ENCODE data around the gene MINK1. TPM values are rescaled to one million over a fixed set of nuclear protein-coding genes. Genes with fewer than 3 reads are reported as not detected.

MINK1 gene
- total RNA-seq, 2 donors from 2014 or later: 74.4 to 82.7 TPM

DNA sequence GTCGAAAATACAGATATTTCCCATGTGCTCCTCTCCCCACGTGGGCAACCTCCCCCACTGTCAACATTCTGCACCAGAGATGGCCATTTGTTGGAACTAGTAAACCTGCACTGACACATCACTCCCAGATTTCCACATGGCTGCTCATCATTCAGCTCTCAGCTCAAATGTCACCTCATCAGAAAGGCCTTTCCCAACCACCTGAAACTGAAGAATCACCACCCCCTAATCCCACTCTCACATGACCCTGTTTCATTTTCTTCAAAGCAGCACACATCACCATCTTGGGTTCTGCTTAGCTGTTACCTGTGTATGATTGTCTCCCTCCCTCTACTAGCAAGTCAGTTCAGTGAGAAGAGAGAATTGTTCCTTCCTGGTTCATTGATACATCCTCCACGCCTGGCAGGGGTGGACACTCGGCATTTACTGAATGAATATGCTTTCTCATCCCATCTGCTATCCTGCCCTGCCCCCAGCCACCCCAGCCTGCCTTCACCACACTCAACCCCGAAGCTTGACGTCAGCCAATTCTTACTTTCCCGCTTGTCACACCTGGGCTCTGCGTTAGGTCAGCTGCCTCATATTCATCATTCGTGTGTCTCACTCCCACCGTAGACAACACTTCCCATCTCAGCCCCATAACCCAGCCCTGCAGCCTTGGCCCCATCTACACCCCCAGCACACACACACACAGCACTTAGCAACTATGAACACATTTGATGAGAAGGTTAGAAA lies 32.5 kb upstream of the MINK1 start:
- Mint-ChIP-seq H3K27ac (no peak overlapping the region), H3K4me1 (ENCODE audit: low read depth) (peaks cover 23% of the 10 kb centered on the region)
- ATAC-seq (replicated peaks in 1 of 2): no peak

DNA sequence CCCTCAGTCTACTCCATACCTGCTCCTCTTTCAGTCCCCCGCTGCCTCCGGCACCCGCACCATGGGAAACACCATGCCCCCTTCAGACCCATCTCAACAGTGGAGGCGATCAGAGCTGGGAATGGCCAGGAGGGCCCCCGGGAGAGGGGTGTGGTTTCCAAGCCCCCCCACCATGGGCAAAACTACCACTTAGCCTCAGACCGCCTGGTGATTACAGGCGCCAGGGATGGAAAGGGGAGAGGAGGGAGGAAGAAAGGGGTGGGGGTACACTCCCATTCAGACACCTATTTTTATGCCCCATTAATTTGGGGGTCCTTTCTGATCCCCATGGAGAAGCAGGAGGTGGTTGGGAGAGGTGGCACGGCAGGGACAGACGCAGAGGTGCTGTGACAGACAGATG lies 30.9 kb upstream of the MINK1 start, which contains the start of gene C17orf114:
Gene C17orf114 (minus strand): TSS at position 101 of the 400 bp plus-strand sequence.
- H3K36me3 Mint-ChIP-seq (ENCODE audit: insufficient read depth in 2 of 2): peaks cover 0 to 2% of the 10 kb centered on the region in 2 donors
- peaks cover 11% of the 10 kb centered on the region for H3K4me1 Mint-ChIP-seq (ENCODE audit: low read depth)
- H3K27ac Mint-ChIP-seq: no peak within 1 kb of the TSS
- no peak for DNase-seq
- no peaks in the 10 kb centered on the region for H3K9me3 Mint-ChIP-seq
- H3K4me3 Mint-ChIP-seq: no peak within 1 kb of the TSS
- no peak for ATAC-seq (replicated peaks in 1 of 2)
- H3K27me3 Mint-ChIP-seq (ENCODE audit: low read depth): no peaks in the 10 kb centered on the region

More for the DNA sequence above, 32.5 kb upstream of the MINK1 start:
- Mint-ChIP-seq H3K36me3 (ENCODE audit: insufficient read depth in 2 of 2) (peaks cover 3 to 7% of the 10 kb centered on the region in 2 donors), H3K9me3 (no peaks in the 10 kb centered on the region), H3K4me3 (no peak overlapping the region), H3K27me3 (ENCODE audit: low read depth) (no peaks in the 10 kb centered on the region)
- no peak for DNase-seq

DNA sequence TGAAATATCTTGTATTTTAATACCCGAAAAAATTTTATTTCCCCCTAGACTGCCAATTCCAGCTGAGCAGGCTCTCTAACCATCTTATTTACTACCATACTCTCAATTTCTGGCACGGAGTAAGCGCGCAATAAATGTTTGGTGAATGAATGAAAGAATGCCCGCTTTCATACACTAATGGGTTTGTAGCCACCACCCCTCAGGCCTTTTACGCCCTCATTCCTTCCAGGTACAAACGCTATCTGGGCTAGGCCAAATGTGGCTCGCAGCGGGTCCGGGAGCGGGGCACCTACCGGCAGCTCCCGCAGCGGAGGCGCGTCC lies 26.7 kb upstream of the MINK1 start:
- ATAC-seq (replicated peaks in 1 of 2): no peak
- DNase-seq: no peak

DNA sequence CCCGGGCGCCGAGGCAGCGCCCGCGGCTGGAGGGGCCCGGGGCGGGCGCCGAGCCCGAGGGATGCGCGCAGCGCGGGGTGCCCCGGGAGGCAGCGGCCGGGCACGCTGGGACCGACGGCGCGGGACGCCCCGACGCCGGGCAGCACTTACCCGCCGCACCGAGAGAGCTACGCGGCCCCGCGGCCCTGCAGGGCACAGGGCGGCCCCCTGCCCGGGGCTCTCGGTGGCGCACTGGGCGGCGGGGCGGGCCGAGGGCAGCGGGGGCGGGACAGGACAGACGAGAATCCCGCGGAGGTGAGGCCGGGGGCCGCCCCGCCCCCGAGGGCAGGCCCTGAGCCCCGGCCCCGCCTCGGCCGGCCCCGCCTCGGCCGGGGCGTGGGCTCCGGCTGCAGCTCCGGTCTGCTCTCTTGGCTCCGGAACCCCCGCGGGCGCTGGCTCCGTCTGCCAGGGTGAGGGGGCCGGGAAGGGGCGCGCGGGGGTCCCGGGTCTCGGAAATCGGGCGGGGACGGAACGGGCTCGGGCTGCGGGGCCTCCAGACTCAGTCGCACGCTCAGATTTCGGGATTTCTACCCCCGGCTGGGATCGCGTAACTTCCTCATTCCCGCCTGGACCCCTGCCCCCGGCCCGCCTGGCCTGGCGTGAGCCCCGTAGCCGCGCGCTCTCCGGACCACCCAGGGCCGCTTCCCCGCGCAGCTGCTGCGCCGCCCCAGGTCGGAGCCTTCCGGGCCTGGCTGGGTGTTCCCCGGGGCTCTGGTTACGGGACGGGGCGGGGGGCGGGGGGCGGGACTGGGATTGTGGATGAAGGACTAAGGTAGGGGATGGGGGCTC lies 26.1 kb upstream of the MINK1 start, which contains the start of gene PLD2:
Gene PLD2 (plus strand): TSS at position 376 of the 828 bp plus-strand sequence. CDS start 621 bp downstream, outside the sequence.
- Mint-ChIP-seq H3K27me3 (ENCODE audit: low read depth) (no peaks in the 10 kb centered on the region), H3K27ac (peak within 1 kb of the TSS; percentile 65), H3K4me1 (ENCODE audit: low read depth) (peaks cover 9% of the 10 kb centered on the region), H3K9me3 (no peaks in the 10 kb centered on the region), H3K4me3 (peak within 1 kb of the TSS; percentile 83 to 86), H3K36me3 (ENCODE audit: insufficient read depth in 2 of 2) (peaks cover 3 to 4% of the 10 kb centered on the region in 2 donors)
- ATAC-seq (replicated peaks in 1 of 2): peak; percentile 99
- DNase-seq: peak; percentile 95 to 96

More for the DNA sequence above, 26.7 kb upstream of the MINK1 start:
- peaks cover 9% of the 10 kb centered on the region for H3K4me1 Mint-ChIP-seq (ENCODE audit: low read depth)
- H3K36me3 Mint-ChIP-seq (ENCODE audit: insufficient read depth in 2 of 2): peaks cover 3 to 4% of the 10 kb centered on the region in 2 donors
- peak overlapping the region; percentile 42 for H3K27ac Mint-ChIP-seq
- H3K9me3 Mint-ChIP-seq: no peaks in the 10 kb centered on the region
- H3K27me3 Mint-ChIP-seq (ENCODE audit: low read depth): no peaks in the 10 kb centered on the region
- peak overlapping the region; percentile 77 to 86 for H3K4me3 Mint-ChIP-seq

DNA sequence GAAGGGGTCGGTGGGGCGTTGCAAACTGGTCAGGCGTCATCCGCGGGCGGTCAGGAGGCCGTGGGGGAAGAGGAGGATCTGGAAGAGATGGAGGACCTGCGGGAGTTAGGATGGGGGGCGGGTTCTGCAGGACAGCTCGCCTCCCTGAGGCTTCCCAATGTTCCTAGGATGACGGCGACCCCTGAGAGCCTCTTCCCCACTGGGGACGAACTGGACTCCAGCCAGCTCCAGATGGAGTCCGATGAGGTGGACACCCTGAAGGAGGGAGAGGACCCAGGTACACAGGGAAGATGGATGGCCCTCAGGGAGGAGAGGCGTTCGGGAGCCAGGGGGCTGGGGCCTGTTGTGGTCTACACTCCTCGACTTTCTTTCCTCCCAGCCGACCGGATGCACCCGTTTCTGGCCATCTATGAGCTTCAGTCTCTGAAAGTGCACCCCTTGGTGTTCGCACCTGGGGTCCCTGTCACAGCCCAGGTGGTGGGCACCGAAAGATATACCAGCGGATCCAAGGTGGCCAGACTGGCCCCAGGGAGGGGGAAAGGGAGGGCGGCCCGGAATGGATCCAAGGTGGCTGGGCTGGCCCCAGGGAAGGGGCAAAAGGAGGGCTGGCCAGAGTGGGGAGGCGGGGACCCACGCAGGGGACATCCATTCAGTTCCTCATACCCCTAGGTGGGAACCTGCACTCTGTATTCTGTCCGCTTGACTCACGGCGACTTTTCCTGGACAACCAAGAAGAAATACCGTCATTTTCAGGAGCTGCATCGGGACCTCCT lies 25.3 kb upstream of the MINK1 start:
- Mint-ChIP-seq H3K27ac (peak overlapping the region; percentile 65), H3K9me3 (no peaks in the 10 kb centered on the region), H3K4me1 (ENCODE audit: low read depth) (peaks cover 9% of the 10 kb centered on the region), H3K36me3 (ENCODE audit: insufficient read depth in 2 of 2) (peaks cover 3 to 4% of the 10 kb centered on the region in 2 donors), H3K27me3 (ENCODE audit: low read depth) (no peaks in the 10 kb centered on the region), H3K4me3 (peak overlapping the region; percentile 83 to 85)
- ATAC-seq (replicated peaks in 1 of 2) (no peak), DNase-seq (no peak)

DNA sequence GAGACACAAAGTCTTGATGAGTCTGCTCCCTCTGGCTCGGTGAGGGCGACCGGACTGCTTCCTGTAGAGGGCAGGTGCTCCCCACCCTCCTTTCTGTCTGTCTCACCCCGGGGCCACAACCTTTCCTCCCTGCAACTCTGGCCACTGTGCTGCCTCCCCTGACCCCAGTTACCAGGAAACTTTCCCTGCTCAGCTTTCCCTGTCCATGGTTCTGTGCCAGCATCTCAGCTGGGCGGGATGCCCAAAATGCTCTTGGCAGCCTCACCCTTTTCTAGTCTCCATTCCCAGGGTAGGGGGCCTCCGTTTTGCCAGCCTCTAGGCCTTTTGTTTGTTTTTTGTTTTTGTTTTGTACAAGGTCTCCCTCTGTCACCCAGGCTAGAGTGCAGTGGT lies 24.8 kb upstream of the MINK1 start:
- DNase-seq: no peak
- H3K27me3 Mint-ChIP-seq (ENCODE audit: low read depth): no peaks in the 10 kb centered on the region
- peak overlapping the region; percentile 52 to 83 for H3K4me3 Mint-ChIP-seq
- ATAC-seq (replicated peaks in 1 of 2): no peak
- H3K36me3 Mint-ChIP-seq (ENCODE audit: insufficient read depth in 2 of 2): peaks cover 3 to 4% of the 10 kb centered on the region in 2 donors
- H3K27ac Mint-ChIP-seq: peak overlapping the region; percentile 53
- no peaks in the 10 kb centered on the region for H3K9me3 Mint-ChIP-seq
- H3K4me1 Mint-ChIP-seq (ENCODE audit: low read depth): peaks cover 9% of the 10 kb centered on the region

DNA sequence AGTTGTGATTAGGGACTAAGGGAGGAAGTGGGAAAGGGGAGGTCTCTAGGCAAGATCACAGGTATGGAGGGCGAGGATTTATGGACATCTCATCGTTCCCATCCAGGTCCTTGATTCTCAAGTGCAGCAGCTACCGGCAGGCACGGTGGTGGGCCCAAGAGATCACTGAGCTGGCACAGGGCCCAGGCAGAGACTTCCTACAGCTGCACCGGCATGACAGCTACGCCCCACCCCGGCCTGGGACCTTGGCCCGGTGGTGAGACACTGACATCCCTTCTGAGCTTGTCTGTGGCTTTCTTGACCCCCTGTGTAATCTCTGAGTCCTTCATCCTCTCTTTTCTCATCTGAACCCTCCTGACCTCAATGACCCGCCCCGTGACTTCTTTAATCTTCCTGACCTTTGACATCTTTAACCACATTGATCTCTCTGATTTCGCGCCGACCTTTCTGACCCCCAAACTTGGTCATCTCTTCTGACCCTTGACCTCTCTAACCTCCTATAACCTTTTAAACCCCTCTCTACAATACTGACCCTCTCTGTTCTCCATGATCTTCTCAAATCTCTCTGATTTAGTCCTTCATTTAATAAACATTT lies 22.3 kb upstream of the MINK1 start:
- no peak overlapping the region for H3K27ac Mint-ChIP-seq
- H3K27me3 Mint-ChIP-seq (ENCODE audit: low read depth): no peaks in the 10 kb centered on the region
- no peak for DNase-seq
- ATAC-seq (replicated peaks in 1 of 2): no peak
- peaks cover 9% of the 10 kb centered on the region for H3K4me1 Mint-ChIP-seq (ENCODE audit: low read depth)
- H3K4me3 Mint-ChIP-seq: no peak overlapping the region
- H3K9me3 Mint-ChIP-seq: no peaks in the 10 kb centered on the region
- peaks cover 3 to 4% of the 10 kb centered on the region in 2 donors for H3K36me3 Mint-ChIP-seq (ENCODE audit: insufficient read depth in 2 of 2)

DNA sequence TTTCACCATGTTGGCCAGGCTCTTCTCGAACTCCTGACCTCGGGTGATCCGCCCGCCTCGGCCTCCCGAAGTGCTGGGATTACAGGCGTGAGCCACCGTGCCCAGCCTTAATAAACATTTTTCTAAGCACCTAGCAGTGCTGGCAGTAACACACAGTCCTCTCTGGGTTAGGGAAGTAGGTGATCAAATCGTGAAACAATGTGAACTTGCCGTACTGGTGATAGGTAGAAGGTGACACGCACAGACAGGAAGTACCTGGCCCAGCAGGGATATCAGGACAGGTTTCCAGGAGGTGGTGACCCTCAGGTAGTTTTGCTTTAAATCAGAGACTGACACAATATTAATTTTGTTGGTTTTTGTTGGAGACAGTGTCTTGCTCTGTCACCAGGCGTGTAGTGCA lies 21.7 kb upstream of the MINK1 start:
- Mint-ChIP-seq H3K36me3 (ENCODE audit: insufficient read depth in 2 of 2) (peaks cover 3 to 4% of the 10 kb centered on the region in 2 donors), H3K27ac (no peak overlapping the region), H3K4me3 (no peak overlapping the region), H3K9me3 (no peaks in the 10 kb centered on the region), H3K27me3 (ENCODE audit: low read depth) (no peaks in the 10 kb centered on the region), H3K4me1 (ENCODE audit: low read depth) (peaks cover 9% of the 10 kb centered on the region)
- DNase-seq (no peak), ATAC-seq (replicated peaks in 1 of 2) (no peak)

DNA sequence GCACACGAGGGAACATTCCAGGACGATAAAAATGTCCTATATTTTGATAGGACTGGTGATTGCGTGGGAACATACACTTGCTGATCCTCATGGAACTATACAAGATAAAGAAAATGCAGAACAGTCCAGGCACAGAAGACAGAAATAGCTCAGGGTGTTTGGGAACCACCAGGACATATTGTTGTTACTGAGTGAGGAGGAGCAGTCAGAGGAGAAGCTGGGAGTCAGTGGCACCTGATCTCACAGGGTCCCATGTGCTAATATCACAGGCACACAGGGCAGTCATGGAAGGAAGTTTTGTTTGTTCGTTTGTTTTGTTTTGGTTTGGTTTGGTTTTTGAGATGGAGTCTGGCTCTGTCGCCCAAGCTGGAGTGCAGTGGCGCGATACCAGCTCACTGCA lies 20.4 kb upstream of the MINK1 start:
- Mint-ChIP-seq H3K9me3 (no peaks in the 10 kb centered on the region), H3K36me3 (ENCODE audit: insufficient read depth in 2 of 2) (peaks cover 3 to 4% of the 10 kb centered on the region in 2 donors), H3K4me1 (ENCODE audit: low read depth) (peaks cover 8% of the 10 kb centered on the region), H3K27me3 (ENCODE audit: low read depth) (no peaks in the 10 kb centered on the region), H3K4me3 (no peak overlapping the region), H3K27ac (no peak overlapping the region)
- no peak for ATAC-seq (replicated peaks in 1 of 2)
- no peak for DNase-seq

DNA sequence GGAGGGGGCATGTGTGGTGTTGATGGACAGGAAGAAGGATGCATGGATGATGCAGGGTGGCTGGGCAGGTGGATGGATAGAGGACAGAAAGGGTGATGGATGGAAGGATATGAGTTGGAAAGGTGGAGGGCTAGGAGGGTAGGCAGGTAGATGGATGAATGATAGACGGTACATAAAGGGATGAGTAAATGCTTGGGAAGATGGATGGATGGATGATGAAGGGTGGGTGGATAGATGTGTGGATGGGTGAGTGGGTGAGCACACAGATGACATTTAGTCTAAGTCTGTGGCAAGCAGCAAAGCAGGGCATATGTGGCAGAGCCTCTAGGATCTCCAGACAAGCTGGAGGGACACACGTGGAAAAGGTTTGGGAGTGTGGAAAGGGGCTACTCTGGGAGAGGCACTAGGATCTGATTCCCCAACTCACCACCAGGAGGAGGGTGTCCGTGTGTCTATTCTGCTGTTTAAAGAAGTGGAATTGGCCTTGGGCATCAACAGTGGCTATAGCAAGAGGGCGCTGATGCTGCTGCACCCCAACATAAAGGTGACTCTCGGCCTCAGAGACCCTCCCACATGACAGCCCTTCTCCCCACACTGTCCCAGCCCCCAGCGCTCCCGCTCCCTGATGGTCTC lies 18.0 kb upstream of the MINK1 start:
- Mint-ChIP-seq H3K27me3 (ENCODE audit: low read depth) (no peaks in the 10 kb centered on the region), H3K36me3 (ENCODE audit: insufficient read depth in 2 of 2) (peaks cover 0 to 3% of the 10 kb centered on the region in 2 donors), H3K9me3 (no peaks in the 10 kb centered on the region), H3K4me3 (no peak overlapping the region), H3K4me1 (ENCODE audit: low read depth) (no peaks in the 10 kb centered on the region), H3K27ac (no peak overlapping the region)
- DNase-seq (no peak), ATAC-seq (replicated peaks in 1 of 2) (no peak)

DNA sequence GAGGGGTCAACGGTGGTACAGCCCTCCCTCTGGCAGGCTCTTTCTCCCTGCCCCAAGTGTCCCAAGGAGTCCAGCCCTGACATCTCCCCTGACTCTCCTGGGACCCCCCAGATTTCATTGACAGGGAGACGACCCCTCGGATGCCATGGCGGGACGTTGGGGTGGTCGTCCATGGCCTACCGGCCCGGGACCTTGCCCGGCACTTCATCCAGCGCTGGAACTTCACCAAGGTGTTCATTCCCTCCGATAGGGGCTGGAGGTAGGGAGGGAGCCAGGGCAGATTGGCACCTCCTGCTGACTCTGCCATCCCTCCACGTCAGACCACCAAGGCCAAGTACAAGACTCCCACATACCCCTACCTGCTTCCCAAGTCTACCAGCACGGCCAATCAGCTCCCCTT lies 16.3 kb upstream of the MINK1 start:
- no peaks in the 10 kb centered on the region for H3K36me3 Mint-ChIP-seq (ENCODE audit: insufficient read depth in 2 of 2)
- no peaks in the 10 kb centered on the region for H3K9me3 Mint-ChIP-seq
- DNase-seq: no peak
- H3K4me3 Mint-ChIP-seq: no peak overlapping the region
- ATAC-seq (replicated peaks in 1 of 2): no peak
- H3K4me1 Mint-ChIP-seq (ENCODE audit: low read depth): no peaks in the 10 kb centered on the region
- H3K27ac Mint-ChIP-seq: no peak overlapping the region
- H3K27me3 Mint-ChIP-seq (ENCODE audit: low read depth): no peaks in the 10 kb centered on the region

DNA sequence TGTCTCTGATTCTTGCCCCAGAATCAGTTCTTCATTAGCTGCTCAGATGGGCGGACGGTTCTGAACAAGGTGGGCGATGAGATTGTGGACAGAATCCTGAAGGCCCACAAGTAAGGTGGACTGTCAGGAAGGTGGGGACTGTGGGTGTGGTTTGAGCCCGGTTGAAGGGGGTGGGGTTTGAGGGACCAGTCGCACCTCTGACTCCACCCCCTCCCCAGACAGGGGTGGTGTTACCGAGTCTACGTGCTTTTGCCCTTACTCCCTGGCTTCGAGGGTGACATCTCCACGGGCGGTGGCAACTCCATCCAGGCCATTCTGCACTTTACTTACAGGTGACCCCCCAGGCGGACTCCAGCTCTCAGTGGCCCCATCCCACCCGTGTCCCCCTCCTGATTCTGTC lies 14.9 kb upstream of the MINK1 start:
- ATAC-seq (replicated peaks in 1 of 2): no peak
- H3K27me3 Mint-ChIP-seq (ENCODE audit: low read depth): no peaks in the 10 kb centered on the region

More for the DNA sequence above, 14.9 kb upstream of the MINK1 start:
- DNase-seq: no peak
- no peak overlapping the region for H3K27ac Mint-ChIP-seq
- no peaks in the 10 kb centered on the region for H3K9me3 Mint-ChIP-seq
- H3K4me3 Mint-ChIP-seq: no peak overlapping the region
- H3K36me3 Mint-ChIP-seq (ENCODE audit: insufficient read depth in 2 of 2): no peaks in the 10 kb centered on the region
- no peaks in the 10 kb centered on the region for H3K4me1 Mint-ChIP-seq (ENCODE audit: low read depth)

Data from activated T-cell treated with anti-CD3 and anti-CD28 coated beads, Interleukin-2, amount 50 U/mL, for 72 hours (primary cell).